ENCODE results near the gene OR5AN1. TPM values are rescaled to one million over a fixed set of nuclear protein-coding genes. Genes with fewer than 3 reads are reported as not detected.

Gene OR5AN1
- polyA plus RNA-seq, 3 donors: not detected

DNA sequence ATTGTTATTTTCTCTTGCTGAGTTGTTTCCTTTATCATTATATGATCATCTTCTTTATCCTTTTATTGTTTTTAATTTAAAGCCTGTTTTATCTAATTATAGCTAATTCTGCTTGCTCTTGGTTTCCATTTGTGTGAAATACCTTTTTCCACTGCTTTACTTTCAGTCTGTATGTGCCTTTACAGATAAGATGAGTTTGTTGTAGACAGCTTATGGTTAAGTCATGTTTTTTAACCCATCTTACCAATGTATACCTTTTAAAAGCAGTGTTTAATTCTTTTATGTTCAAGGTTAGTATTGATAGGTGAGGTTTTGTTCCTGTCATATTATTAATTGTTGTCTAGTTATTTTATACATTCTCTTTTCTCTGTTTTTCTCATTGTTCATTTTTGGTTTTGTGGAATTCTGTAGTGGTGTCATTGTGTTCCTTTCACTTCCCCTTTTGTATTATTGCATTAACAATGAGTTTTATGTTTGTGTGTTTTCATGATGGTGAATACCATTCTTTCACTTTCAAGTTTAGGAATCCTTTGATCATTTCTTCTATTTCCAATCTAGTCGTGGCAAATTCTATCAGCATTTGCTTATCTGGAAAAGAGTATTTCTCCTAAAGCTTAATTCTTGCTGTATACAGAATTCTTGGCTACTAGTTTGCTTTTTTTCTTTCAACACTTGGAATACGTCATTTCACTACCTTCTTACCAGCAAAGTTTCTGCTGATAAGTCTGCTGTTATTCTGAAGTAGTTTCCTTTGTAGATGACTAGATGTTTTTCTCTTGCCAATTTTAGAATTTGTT is 21.8 kb downstream of the OR5AN1 start:
- Histone ChIP-seq H4K20me1 (ENCODE audit: insufficient read depth, low read length) (no peaks in the 10 kb centered on the region), H3K4me2 (replicated peaks; ENCODE audit: extremely low read depth, low read length, poor library complexity, severe bottlenecking) (peak overlapping the region; percentile 53), H3K4me3 (replicated peaks in 1 of 3; ENCODE audit: low read depth in 2 of 3, low read length in 3 of 3) (peak overlapping the region in 2 of 3 experiments; percentile 51 to 62), H3K9me3 (replicated peaks in 1 of 2; ENCODE audit: control insufficient read depth in 1 of 2, insufficient read depth in 1 of 2, low read length in 2 of 2) (no peaks in the 10 kb centered on the region), H2AFZ (ENCODE audit: insufficient read depth, low read depth, low read length, poor library complexity, severe bottlenecking) (no peak overlapping the region), H3K36me3 (replicated peaks in 1 of 2; ENCODE audit: control insufficient read depth in 1 of 2, insufficient read depth in 2 of 2, low read length in 2 of 2) (no peaks in the 10 kb centered on the region), H3K79me2 (ENCODE audit: insufficient read depth, low read length) (no peaks in the 10 kb centered on the region), H3K4me1 (ENCODE audit: control insufficient read depth in 1 of 2, insufficient read depth in 2 of 2, low read length in 2 of 2) (peaks cover 0 to 16% of the 10 kb centered on the region in 2 donors), H3K27ac (ENCODE audit: low read depth in 1 of 2, low read length in 2 of 2) (peak overlapping the region in 1 of 2 donors; percentile 68), H3K27me3 (ENCODE audit: control insufficient read depth in 2 of 2, insufficient read depth in 2 of 2, low read length in 2 of 2) (no peaks in the 10 kb centered on the region), H3K9ac (ENCODE audit: insufficient read depth, low read length, poor library complexity, severe bottlenecking) (no peak overlapping the region)
- DNase-seq: peak; percentile 18 to 37 (median 26)
- intact Hi-C loops (cut with micrococcal nuclease): no loop called here
- peak overlapping the region; percentile 11 to 71 (median 41) for H3K27ac Mint-ChIP-seq
- TF ChIP-seq, protein P1, sequence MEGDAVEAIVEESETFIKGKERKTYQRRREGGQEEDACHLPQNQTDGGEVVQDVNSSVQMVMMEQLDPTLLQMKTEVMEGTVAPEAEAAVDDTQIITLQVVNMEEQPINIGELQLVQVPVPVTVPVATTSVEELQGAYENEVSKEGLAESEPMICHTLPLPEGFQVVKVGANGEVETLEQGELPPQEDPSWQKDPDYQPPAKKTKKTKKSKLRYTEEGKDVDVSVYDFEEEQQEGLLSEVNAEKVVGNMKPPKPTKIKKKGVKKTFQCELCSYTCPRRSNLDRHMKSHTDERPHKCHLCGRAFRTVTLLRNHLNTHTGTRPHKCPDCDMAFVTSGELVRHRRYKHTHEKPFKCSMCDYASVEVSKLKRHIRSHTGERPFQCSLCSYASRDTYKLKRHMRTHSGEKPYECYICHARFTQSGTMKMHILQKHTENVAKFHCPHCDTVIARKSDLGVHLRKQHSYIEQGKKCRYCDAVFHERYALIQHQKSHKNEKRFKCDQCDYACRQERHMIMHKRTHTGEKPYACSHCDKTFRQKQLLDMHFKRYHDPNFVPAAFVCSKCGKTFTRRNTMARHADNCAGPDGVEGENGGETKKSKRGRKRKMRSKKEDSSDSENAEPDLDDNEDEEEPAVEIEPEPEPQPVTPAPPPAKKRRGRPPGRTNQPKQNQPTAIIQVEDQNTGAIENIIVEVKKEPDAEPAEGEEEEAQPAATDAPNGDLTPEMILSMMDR (IDR thresholded peaks at IDR 0.05): no peak
- H3K4me1 Mint-ChIP-seq: peaks cover 19% of the 10 kb centered on the region
- no peaks in the 10 kb centered on the region for H3K36me3 Mint-ChIP-seq
- peak overlapping the region; percentile 10 to 68 for H3K4me3 Mint-ChIP-seq
- peaks cover 0 to 6% (median 3%) of the 10 kb centered on the region in 7 donors for H3K9me3 Mint-ChIP-seq
- WGBS (ENCODE audit: insufficient coverage): no CpG with 5 or more reads among the region's 2 CpGs
- H3K27me3 Mint-ChIP-seq (ENCODE audit: low read depth in 3 of 3): peaks cover 0 to 1% (median 0%) of the 10 kb centered on the region in 3 donors

DNA sequence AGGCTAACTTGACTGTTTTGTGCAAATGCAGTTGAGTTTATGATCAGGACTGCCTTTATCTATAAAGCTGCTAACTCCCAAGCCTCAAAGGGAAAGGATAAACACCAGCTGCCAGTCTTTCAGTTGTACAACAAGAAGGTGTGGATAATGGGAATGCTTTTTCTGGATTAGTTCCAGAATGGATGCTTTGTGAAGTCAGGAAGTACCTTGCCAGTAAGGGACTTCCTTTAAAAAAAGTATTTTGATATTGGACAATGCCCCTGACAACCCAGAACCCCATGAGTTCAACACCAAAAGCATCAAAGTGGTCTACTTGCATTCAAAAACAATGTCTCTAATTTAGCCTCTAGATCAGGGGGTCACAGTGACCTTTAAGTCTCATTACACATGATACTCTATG is 35.5 kb downstream of the OR5AN1 start:
- no peak for DNase-seq
- Histone ChIP-seq H3K36me3 (replicated peaks in 1 of 2; ENCODE audit: control insufficient read depth in 1 of 2, insufficient read depth in 2 of 2, low read length in 2 of 2) (no peaks in the 10 kb centered on the region), H2AFZ (ENCODE audit: insufficient read depth, low read depth, low read length, poor library complexity, severe bottlenecking) (no peak overlapping the region), H3K4me2 (replicated peaks; ENCODE audit: extremely low read depth, low read length, poor library complexity, severe bottlenecking) (no peak overlapping the region), H3K27ac (ENCODE audit: low read depth in 1 of 2, low read length in 2 of 2) (no peak overlapping the region), H3K4me3 (replicated peaks in 1 of 3; ENCODE audit: low read depth in 2 of 3, low read length in 3 of 3) (no peak overlapping the region), H3K27me3 (ENCODE audit: control insufficient read depth in 2 of 2, insufficient read depth in 2 of 2, low read length in 2 of 2) (no peaks in the 10 kb centered on the region), H4K20me1 (ENCODE audit: insufficient read depth, low read length) (no peaks in the 10 kb centered on the region), H3K79me2 (ENCODE audit: insufficient read depth, low read length) (no peaks in the 10 kb centered on the region), H3K9me3 (replicated peaks in 1 of 2; ENCODE audit: control insufficient read depth in 1 of 2, insufficient read depth in 1 of 2, low read length in 2 of 2) (no peaks in the 10 kb centered on the region), H3K4me1 (ENCODE audit: control insufficient read depth in 1 of 2, insufficient read depth in 2 of 2, low read length in 2 of 2) (no peaks in the 10 kb centered on the region), H3K9ac (ENCODE audit: insufficient read depth, low read length, poor library complexity, severe bottlenecking) (no peak overlapping the region)
- Mint-ChIP-seq H3K27ac (no peak overlapping the region), H3K4me1 (no peaks in the 10 kb centered on the region), H3K27me3 (ENCODE audit: low read depth in 3 of 3) (peaks cover 0 to 1% (median 0%) of the 10 kb centered on the region in 3 donors), H3K9me3 (peaks cover 0 to 1% (median 0%) of the 10 kb centered on the region in 7 donors), H3K4me3 (no peak overlapping the region), H3K36me3 (no peaks in the 10 kb centered on the region)
- intact Hi-C loops (cut with micrococcal nuclease): no loop called here
- TF ChIP-seq, protein P1 (IDR thresholded peaks at IDR 0.05): no peak

Measured in CD14-positive monocyte (primary cell).